Fibroblast of skin of abdomen (primary cell): Measurements from ENCODE around the gene COX20.
"Not testable (repeated sequence)": the region's sequence is repeated elsewhere in the genome, so short reads cannot be mapped to it uniquely, and the experiment has no call there.

ENCODE experiments used
- DNase-seq: peaks from one replicate; pipeline ENCODE4 v3.0.0-alpha.2; 2013

COX20 gene

DNA sequence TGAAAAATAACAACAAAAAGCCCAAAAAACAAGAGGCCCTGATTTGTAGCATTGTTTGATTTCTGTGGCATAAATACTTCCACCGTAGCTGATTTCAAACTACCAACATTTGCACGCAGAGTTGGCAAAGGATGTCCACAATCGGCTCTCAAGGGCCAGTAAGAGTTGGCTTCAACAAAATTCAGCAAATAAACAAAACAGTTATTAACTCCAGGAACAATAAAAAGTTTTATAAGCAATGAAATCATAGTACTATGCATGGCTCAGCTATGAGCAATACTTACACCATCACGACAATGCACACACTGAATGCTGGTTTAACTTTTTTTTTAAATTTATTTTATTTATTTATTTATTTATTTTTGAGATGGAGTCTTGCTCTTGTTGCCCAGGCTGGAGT is 8.7 kb upstream of the COX20 start:
- no peak for DNase-seq

GRCh38 chr1:244830639-244831038 is 4.8 kb upstream of the COX20 start:
- no peak for DNase-seq

- not testable (repeated sequence) for DNase-seq
Measured at GRCh38 chr1:244833260-244833659, 2.2 kb upstream of the COX20 start.

DNA sequence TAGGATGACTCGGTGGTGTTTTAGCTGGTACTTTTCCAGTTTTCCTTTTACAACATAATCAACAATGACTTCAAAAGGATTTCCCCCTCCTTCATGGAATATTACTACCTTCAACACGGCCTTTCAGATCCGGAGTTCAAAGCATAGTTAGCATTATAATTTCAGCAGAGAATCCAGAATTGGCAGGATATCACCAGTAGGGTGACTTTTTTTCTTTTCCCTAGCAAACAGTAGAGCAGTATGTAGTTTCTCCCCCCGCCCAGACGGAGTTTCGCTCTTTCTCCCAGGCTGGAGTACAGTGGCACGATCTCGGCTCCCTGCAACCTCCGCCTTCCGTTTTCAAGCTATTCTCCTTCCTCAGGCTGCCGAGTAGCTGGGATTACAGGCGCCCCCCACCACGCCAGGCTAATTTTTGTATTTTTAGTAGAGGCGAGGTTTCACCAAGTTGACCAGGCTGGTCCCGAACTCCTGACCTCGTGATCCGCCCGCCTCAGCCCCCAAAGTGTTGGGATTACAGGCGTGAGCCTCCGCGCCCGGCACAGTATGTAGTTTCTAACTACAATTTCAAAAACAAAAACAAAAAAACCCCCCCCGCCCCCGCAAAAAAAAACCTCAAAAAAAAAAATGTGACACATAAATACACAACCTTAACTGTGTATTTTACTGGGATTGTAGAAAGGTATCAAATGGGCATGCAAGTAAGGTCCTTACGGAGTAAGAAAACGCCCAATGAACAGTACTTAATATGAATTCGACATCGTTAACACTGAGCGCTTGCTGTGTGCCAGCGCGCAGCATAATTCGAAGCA is 1.5 kb upstream of the COX20 start:
- peak; percentile 79 for DNase-seq

DNA sequence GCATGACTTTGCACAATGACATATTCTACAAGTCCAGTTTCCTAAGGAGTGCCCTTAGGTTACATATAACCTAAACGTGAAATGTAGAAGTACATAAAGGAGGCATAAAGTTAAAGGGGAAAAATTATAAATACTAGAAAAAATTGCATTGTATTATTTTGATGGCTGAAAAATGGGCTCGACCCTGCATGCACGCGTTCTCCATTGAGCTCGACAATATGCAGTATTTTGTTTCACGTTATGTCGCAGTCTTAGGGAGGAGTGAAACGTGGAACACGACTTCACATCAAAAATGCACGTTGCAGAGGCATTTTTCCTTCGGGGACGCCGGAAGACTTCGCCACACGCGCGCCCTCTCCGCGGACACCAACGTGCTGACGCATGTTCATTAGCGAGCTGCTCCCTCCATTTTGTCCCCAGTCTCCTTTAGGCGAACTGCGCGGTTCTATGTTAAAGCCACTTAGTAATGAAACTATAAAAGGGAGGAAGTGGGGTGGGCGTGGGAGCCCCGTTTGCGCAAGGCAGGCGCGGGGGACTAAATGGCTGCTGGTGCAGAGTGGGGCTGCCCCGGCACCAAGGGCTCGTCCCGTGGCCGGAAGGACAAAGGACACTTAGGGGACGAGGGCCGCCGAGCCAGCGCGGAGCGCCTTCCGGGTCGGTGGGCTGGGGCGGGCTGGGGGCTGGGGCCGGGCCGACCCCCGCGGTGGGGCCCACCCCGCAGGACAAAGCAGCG is 749 bp upstream of the COX20 start:
- peak; percentile 95 for DNase-seq

- DNase-seq, result peak; percentile 23
Measured at GRCh38 chr1:244836135-244836521, 670 bp downstream of the COX20 start.

DNA sequence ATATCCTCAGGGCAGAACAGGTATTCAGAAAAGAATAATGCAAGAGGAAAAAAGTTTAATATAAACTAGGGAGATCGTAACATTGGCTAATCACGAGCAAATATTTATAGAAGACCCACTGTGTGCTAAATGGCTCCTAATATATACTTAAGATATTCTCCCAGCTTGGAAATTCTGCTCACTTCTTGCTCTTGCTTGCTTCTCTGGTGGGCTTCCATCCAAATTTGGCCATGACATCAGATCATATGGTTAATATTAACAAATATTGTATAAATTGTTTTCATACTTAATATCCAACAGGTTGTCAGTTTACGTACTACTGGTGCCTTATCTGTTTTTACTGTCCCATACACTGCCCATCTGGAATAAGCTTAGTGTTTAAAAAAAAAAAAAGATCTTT is 1.1 kb downstream of the COX20 start:
- peak; percentile 25 for DNase-seq

DNA sequence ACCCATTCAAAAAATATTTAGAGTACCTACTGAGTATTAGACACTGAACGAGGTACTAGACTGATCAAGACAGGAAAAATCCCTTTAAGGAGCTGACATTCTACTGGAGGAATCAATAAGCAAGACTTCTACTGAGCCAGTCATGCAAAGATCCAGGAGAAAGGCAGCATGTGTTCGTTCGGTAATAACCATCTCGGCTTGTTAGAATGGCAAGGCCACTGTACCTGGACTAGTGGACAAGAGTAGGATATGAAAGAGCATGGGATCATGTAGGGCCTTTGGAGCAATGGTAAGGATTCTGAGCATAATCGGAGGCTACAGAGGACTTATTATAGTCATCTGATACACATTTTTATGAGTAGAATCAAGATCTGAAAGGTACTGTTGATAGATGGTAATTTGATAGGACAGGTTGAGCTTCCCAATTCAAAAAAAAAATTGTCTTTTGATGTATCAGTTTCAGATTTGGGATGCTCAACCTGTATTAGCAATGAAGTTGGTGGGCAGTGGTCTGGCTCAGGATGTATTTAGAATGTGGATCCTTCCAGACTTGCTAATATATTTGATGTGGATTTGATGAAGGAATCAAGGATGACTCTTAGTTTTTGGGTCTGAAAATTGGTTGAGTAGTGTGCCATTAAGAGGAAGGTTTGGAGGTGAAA is 2.3 kb downstream of the COX20 start:
- DNase-seq, result no peak

DNA sequence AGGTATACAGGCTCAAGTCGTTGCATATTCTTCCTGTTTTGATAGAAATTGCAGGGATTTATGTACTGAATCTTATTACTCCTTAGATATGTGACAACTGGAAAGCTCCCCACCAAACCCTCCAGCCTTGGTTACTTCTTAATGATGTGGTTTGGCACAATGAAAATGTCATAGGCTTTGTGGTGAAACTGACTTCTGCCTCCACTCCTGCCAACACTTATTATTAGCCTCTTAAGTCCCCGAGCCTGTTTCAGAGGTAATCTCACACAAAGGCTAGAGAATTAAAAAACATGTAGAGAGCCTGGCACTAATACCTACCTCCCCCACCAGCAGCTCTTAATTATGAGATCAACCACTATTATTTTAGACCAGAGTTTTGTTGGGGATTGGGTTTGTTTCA is 4.2 kb downstream of the COX20 start:
- DNase-seq, result peak; percentile 28

DNA sequence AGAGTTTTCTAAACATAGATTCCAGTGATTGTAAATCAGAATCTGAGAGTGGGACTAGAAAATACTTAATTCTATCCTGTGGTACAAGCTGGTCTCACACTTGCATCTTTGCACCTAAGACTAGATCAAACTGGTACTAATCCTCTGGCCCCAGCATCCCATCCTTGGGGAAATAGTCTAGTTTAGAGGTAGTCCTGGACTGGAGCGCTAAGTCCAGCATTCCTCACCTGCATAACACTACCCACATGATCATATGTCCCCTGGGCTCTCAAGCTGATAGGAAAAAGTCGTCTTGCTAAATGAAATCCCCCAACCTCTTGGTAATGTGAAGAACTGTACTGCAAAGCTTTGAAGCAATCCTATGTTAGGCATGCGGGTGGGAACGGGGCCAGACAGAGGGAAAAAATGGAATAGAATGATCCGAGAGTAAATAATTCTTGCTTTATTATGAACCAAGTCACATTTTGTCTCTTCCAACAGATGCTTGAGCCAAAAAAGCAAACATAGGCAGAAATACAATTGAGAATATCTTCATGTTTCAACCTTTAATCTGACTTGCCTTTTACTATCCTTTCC is 4.8 kb downstream of the COX20 start:
- peak; percentile 8 for DNase-seq

- DNase-seq, result no peak
Measured at GRCh38 chr1:244841273-244841927, 5.9 kb downstream of the COX20 start.

DNA sequence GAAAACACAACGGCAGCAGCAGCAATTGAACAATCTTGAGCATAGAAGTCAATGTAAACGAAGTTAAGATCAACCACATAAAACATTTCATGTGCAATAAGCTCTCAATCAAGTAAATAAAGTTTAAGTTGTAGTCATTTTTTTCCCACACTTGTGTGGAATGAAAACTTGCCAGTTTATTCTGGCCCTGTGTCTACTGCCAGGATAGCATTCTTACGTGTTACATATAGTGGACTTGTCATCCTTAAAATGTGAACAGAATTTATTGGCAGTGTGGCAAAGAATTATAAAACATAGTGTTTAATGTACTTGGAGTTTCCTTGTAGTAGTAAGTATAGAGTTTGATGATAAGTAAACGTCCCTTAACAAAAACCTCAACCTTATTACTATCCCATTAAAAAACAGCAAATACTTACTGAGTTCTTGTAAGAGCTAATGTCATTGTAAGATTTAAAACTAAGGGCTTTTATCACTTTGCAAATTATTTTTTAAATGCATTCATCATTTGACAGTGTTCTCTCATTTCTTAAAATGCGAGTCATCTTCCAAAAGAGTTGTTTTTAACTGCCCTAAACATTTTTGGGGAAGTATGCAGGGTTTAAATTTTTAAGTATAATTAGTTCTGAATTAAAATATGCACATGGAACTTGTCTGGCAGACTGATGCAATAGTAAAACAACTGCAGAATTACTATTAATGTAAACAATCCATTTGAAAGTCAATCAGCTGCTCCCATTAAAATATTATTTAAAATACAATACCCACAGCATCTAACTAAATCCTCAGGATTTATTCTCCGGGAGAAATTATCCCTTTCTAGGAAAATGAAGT is 7.9 kb downstream of the COX20 start:
- DNase-seq, result peak; percentile 57

DNA sequence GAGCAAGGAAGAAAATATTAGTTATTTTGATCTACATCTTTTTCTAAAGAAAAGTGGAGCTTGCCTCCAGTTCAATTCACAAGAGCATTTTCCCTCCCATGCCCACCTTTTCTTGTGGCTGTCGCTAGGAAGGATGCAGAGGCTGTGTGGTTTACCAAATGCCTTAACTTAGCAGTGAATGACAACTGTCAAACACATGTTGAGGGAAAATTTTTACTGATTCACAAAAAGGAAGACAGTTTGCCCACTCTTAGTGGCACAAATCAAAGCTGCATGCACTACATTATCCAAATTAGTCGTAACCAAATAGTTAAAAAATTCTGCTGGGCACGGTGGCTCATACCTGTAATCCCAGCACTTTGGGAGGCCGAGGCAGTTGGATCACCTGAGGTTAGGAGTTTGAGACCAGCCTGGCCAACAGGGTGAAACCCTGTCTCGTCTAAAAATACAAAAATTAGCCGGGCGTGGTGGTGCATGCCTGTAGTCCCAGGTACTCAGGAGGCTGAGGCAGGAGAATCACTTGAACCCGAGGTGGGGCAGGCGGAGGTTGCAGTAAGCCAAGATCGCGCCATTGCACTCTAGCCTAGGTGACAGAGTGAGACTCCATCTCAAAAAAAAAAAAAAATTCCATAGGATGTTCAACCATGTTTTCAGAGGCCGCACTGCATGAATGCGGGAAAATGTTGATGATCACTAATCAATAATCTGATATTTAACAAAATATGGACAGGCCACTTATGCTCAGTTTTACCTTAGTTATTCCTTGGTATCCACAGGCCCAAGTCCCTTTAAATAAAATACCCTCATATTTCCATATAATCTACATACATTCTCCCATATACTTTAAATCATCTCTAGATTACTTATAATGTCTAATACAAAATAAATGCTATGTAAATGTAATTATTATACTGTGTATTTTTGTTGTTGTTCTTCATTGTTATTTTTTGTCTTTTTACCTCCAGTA is 9.0 kb downstream of the COX20 start:
- DNase-seq, result no peak

- no peak for DNase-seq
Measured at GRCh38 chr1:244846653-244847052, 11.2 kb downstream of the COX20 start.

DNA sequence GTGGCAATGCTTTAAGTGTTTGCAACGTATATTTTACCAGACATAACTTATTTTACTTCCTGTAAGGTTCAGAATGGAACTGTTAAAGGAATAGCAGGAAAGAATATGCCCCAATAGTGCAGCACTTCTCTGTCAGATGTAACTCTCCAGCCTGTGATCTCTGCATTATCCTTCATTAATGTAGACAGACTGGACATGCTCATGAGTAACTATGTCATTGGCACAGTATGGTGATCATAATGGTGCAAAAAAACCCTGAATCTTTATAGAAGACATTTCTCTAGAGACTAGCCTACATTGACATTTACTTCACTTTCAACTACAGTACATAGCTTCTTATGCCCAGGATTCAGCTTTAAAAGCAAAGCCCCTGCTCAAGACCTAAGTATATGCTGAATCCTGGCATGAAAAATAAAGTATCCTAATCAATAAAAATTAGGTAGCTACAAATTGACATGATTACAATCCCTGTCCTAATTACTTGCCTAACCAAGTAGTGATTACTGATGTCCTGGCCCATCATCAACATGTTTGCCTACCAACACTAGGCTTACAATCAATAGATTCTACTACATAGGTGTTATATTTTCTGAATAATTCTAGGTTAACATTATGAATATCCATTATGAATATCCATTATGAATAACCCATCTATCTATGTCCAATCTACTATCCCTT is 13.9 kb downstream of the COX20 start:
- no peak for DNase-seq

DNA sequence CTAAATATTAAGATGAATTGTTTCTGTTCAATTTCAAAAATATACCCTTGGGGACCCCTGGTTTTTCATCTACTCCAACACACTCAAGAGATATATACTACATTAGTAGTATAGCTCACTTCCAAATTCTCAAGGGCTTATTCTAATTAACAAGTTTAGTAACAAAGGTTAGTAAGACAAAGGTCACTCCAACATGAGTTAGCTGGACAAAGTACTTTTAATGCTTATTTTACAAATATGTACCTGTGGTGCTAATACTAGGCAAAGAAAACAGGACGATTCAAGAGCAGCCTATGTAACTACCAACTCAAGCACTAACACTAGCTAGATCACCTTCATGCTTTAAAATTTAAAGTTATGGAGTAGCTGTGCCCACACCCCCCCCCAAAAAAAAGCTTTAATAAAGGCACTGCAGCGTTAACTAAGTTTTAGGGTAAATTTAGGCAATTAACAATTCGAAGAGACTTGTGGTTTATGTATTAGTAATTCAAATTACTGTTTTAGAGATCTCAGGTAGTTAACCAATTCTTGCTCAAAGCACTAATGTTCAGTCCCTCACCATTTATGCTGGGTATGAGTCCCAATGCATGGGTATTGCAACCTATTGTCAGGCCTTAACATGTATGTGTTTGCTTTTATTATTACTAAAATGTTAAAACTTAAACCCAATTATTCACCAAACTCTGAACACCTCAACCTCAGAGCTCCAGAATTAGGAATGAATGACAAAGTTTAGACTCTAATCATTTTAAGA is 14.8 kb downstream of the COX20 start:
- no peak for DNase-seq

DNA sequence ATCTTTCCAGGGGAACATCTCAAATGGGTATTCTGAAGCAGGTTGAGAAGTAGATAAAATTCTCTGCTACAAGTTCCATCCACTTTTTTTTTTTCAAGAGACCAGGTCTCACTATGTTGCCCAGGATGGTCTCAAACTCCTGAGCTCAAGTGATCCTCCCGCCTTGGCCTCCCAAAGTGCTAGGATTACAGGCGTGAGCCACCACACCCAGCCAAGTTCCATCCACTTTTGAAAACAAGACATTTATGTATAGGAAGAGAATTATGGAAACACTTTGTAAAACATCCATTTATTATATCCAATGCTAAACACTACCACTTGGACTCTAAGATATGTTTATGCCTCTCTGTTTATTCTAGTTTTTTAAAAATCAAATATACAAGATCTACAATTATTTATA is 15.4 kb downstream of the COX20 start:
- DNase-seq, result no peak

GRCh38 chr1:244851546-244852231 is 16.2 kb downstream of the COX20 start:
- DNase-seq, result no peak

GRCh38 chr1:244852694-244853093 is 17.2 kb downstream of the COX20 start:
- no peak for DNase-seq
